Hepatocyte (in vitro differentiated cells): ENCODE results near the gene NDEL1. TPM values are rescaled to one million over a fixed set of nuclear protein-coding genes. Genes with fewer than 3 reads are reported as not detected.
A peak's percentile ranks its signal among the peaks of the same experiment; 100 is the strongest.

ENCODE experiments used
- DNase-seq: peaks from one replicate; pipeline ENCODE4 v3.0.0-alpha.2; 2016; ENCODE audit warnings: low spot score
- H2AFZ ChIP-seq: fragments of 200-600 bp; sonication (generic); 2 replicates; pipeline ENCODE4 v1.6.0; 2016; ENCODE audit warnings: antibody characterized with exemption, mild to moderate bottlenecking
- H3K27ac ChIP-seq: fragments of 200-600 bp; sonication (generic); 2 replicates; pipeline ENCODE4 v1.5.1; 2016; ENCODE audit warnings: mild to moderate bottlenecking
- H3K27me3 ChIP-seq: fragments of 200-600 bp; sonication (generic); 2 replicates; pipeline ENCODE4 v1.6.1; 2016
- H3K36me3 ChIP-seq: fragments of 200-600 bp; sonication (generic); replicated peaks from 2 replicates; pipeline ENCODE4 v1.5.1; 2016; ENCODE audit warnings: low read depth; ENCODE audit not compliant: insufficient read depth
- H3K4me1 ChIP-seq: fragments of 200-600 bp; sonication (generic); 2 replicates; pipeline ENCODE4 v1.5.1; 2016; ENCODE audit warnings: mild to moderate bottlenecking, moderate library complexity; ENCODE audit not compliant: insufficient read depth
- H3K4me2 ChIP-seq: fragments of 200-600 bp; sonication (generic); 2 replicates; pipeline ENCODE4 v1.6.0; 2016
- H3K4me3 ChIP-seq: fragments of 200-600 bp; sonication (generic); 2 replicates; pipeline ENCODE4 v1.5.1; 2016; ENCODE audit warnings: mild to moderate bottlenecking
- H3K79me2 ChIP-seq: fragments of 200-600 bp; sonication (generic); 2 replicates; pipeline ENCODE4 v1.6.0; 2017; ENCODE audit warnings: mild to moderate bottlenecking
- H3K9me2 ChIP-seq: fragments of 200-600 bp; sonication (generic); replicated peaks from 2 replicates; pipeline ENCODE4 v1.6.0; 2017; ENCODE audit warnings: mild to moderate bottlenecking; ENCODE audit not compliant: insufficient read depth
- H3K9me3 ChIP-seq: fragments of 200-600 bp; sonication (generic); 2 replicates; pipeline ENCODE4 v1.5.1; 2016; ENCODE audit warnings: low read depth, mild to moderate bottlenecking
- H4K20me1 ChIP-seq: fragments of 200-600 bp; sonication (generic); 2 replicates; pipeline ENCODE4 v1.6.0; 2016; ENCODE audit warnings: mild to moderate bottlenecking; ENCODE audit not compliant: insufficient read depth, poor library complexity, severe bottlenecking
- CTCF ChIP-seq: fragments of 200-600 bp; sonication (generic); IDR thresholded peaks from 2 replicates; pipeline ENCODE4 v1.5.1; 2016; ENCODE audit warnings: antibody characterized with exemption, mild to moderate bottlenecking; ENCODE audit not compliant: poor library complexity
- EZH2 ChIP-seq: fragments of 200-600 bp; sonication (generic); IDR thresholded peaks from 2 replicates; pipeline ENCODE4 v1.6.1; 2016; ENCODE audit warnings: antibody characterized with exemption, mild to moderate bottlenecking, borderline replicate concordance
- EZH2phosphoT487 ChIP-seq: fragments of 200-600 bp; sonication (generic); IDR thresholded peaks from one replicate; pipeline ENCODE4 v1.6.1; 2018; ENCODE audit warnings: antibody characterized with exemption, mild to moderate bottlenecking, low read depth, moderate library complexity; ENCODE audit not compliant: unreplicated experiment, severe bottlenecking
- WGBS: methylation state at CpG from one replicate; pipeline ENCODE4 v1.1.6; 2016; ENCODE audit warnings: low lambda C conversion rate; ENCODE audit errors: missing lambda C conversion rate; 5-methylcytosine and 5-hydroxymethylcytosine counted together
- polyA plus RNA-seq: library from polyadenylated mRNA; unstranded; fragments of >200 nt; fragmentation: Nextera tagmentation; extraction: Ambion mirVana; gene quantifications from 2 replicates; pipeline ENCODE4 v1.2.1, GENCODE V29; 2016
- total RNA-seq: library from RNA; depleted of rRNA; stranded (reverse); fragments of >200 nt; gene quantifications from 2 replicates; pipeline ENCODE4 v1.2.3, GENCODE V29; 2014

Gene NDEL1
- total and polyA plus RNA-seq, 2 experiments from 2014 or later: 46.1 to 66.3 TPM

- 91% methylated on average over 22 of the region's 22 CpGs for whole genome bisulfite sequencing
Observed at GRCh38 chr17:8477715-8478441, 42.2 kb downstream of the NDEL1 start.

DNA sequence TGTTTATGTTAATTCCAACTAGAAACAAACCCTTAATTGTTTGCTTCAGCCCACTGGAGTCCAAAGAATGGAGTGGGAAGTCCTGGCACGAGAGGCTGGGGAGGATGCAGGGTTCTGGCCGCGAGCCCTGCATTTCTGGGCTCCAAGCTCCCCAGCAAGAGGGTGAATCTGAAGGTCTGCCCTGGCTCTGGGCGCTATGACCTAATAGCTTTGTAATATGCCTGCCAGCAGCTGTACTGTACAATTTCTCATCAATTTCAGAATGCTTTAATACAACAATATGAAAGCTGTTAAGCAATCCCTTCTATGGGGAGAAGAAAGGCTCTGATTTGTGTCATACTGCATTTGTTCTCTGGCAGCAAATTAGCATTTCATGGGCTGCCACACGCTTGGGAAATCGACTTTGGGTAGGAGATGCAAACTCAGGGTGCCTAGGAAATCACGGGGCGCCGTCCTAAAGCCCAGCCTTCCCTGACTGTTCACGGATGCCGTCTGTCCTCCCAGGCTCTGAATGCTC is 43.8 kb downstream of the NDEL1 start:
- Histone ChIP-seq H3K36me3 (peaks cover 12% of the 10 kb centered on the region), H3K4me1 (peaks cover 5% of the 10 kb centered on the region), H2AFZ (no peak overlapping the region), H3K27me3 (no peaks in the 10 kb centered on the region), H3K4me2 (no peak overlapping the region), H3K79me2 (no peaks in the 10 kb centered on the region), H4K20me1 (no peaks in the 10 kb centered on the region), H3K9me3 (peaks cover 2% of the 10 kb centered on the region), H3K4me3 (no peak overlapping the region), H3K9me2 (no peaks in the 10 kb centered on the region), H3K27ac (no peak overlapping the region)
- WGBS: 93% methylated on average over 11 of the region's 11 CpGs
- no peak for TF ChIP-seq EZH2phosphoT487
- no peak for TF ChIP-seq EZH2
- no peak for TF ChIP-seq CTCF
- no peak for DNase-seq

More at GRCh38 chr17:8477715-8478441, 42.2 kb downstream of the NDEL1 start:
- no peak for TF ChIP-seq EZH2phosphoT487
- no peak for TF ChIP-seq CTCF
- TF ChIP-seq EZH2: no peak
- Histone ChIP-seq H3K79me2 (no peaks in the 10 kb centered on the region), H3K4me3 (no peak overlapping the region), H3K27me3 (no peaks in the 10 kb centered on the region), H3K4me2 (no peak overlapping the region), H4K20me1 (no peaks in the 10 kb centered on the region), H3K36me3 (peaks cover 9% of the 10 kb centered on the region), H2AFZ (no peak overlapping the region), H3K27ac (peak overlapping the region; percentile 48), H3K9me2 (no peaks in the 10 kb centered on the region), H3K9me3 (no peaks in the 10 kb centered on the region), H3K4me1 (peaks cover 5% of the 10 kb centered on the region)
- DNase-seq: peak; percentile 33

- no peak overlapping the region for H3K4me3 ChIP-seq
- H3K4me1 ChIP-seq: peaks cover 5% of the 10 kb centered on the region
- no peaks in the 10 kb centered on the region for H4K20me1 ChIP-seq
- no peak overlapping the region for H2AFZ ChIP-seq
- H3K27ac ChIP-seq: no peak overlapping the region
- no peak for DNase-seq
- TF ChIP-seq EZH2: no peak
- no peak for TF ChIP-seq CTCF
- TF ChIP-seq EZH2phosphoT487: no peak
- 95% methylated on average over 33 of the region's 33 CpGs for WGBS
- peaks cover 7% of the 10 kb centered on the region for H3K9me3 ChIP-seq
- no peak overlapping the region for H3K4me2 ChIP-seq
- peaks cover 3% of the 10 kb centered on the region for H3K79me2 ChIP-seq
- no peaks in the 10 kb centered on the region for H3K9me2 ChIP-seq
- no peaks in the 10 kb centered on the region for H3K27me3 ChIP-seq
- peaks cover 12% of the 10 kb centered on the region for H3K36me3 ChIP-seq
Observed at GRCh38 chr17:8480011-8480976, 44.6 kb downstream of the NDEL1 start.
